Sigmoid colon (tissue), 4 donors: ENCODE results near the gene CHST8.

Experiments
- CTCF ChIP-seq, 4 experiments: fragments of 450-650 bp in 3 of 4; fragments of 200-600 bp in 1 of 4; IDR thresholded peaks; one replicate each; pipeline ENCODE4 v1.5.1; 2016 to 2019; ENCODE audit warnings: antibody characterized with exemption in 4 of 4, mild to moderate bottlenecking in 3 of 4, moderate library complexity in 2 of 4
- POLR2A ChIP-seq, 2 donors: fragments of 450-650 bp; IDR thresholded peaks; one replicate each; pipeline ENCODE4 v1.6.1; 2016; ENCODE audit warnings: antibody characterized with exemption in 2 of 2, mild to moderate bottlenecking in 2 of 2, moderate library complexity in 2 of 2
- POLR2AphosphoS5 ChIP-seq, 4 donors: sonication (generic); formaldehyde crosslinking; IDR thresholded peaks; one replicate each; pipeline ENCODE4 v1.6.1; 2017; ENCODE audit warnings: antibody characterized with exemption in 4 of 4

DNA sequence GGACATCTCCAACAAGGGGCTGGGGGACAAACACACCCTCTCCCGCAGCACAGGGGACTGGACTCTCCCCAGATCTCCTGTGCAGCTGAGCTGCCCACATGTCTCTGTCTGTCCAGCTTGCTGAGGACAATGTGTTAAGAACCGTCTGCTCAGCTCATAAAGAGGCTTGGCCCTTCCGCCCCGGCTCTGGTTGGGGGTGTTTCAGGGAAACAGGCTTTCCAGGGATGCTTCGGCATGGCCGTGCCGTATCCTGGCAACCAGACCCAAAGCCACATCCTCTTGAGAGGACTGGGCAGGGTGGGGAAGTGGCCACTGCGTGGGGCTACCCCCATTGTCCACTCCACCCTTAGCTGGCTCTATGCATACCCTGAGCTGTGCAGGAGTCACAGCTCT is 41.1 kb upstream of the CHST8 start:
- no peak for TF ChIP-seq CTCF (IDR thresholded peaks at IDR 0.05)
- no peak for TF ChIP-seq POLR2A (IDR thresholded peaks at IDR 0.05)
- TF ChIP-seq POLR2AphosphoS5 (IDR thresholded peaks at IDR 0.05): no peak
